C4-2B (cell line): ENCODE measurements around the gene SLC34A1.

ENCODE experiments used
- H3K27ac ChIP-seq: fragments of 450-650 bp; 2 replicates; pipeline ENCODE4 v1.5.1; 2017
- CTCF ChIP-seq: fragments of 450-650 bp; conservative IDR thresholded peaks from 2 replicates; pipeline ENCODE4 v1.5.1; 2017; ENCODE audit warnings: mild to moderate bottlenecking
- ZFX ChIP-seq: fragments of 450-650 bp; IDR thresholded peaks from 2 replicates; pipeline ENCODE4 v1.6.1; 2017

SLC34A1 gene

GRCh38 chr5:177377851-177378776 is 6.1 kb upstream of the SLC34A1 start:
- H3K27ac ChIP-seq: no peak overlapping the region

GRCh38 chr5:177378884-177379883 is 5.0 kb upstream of the SLC34A1 start:
- TF ChIP-seq ZFX (no peak), CTCF (no peak)
- no peak overlapping the region for H3K27ac ChIP-seq

More at GRCh38 chr5:177377851-177378776, 6.1 kb upstream of the SLC34A1 start:
- TF ChIP-seq CTCF (no peak), ZFX (no peak)

- H3K27ac ChIP-seq: no peak overlapping the region
- no peak for TF ChIP-seq CTCF
Observed at GRCh38 chr5:177380805-177381126, 3.5 kb upstream of the SLC34A1 start.

GRCh38 chr5:177382423-177383029 is 1.7 kb upstream of the SLC34A1 start:
- H3K27ac ChIP-seq: no peak overlapping the region
- TF ChIP-seq ZFX: no peak
- TF ChIP-seq CTCF: no peak; the same call in 1 of the 2 replicates

- TF ChIP-seq ZFX (no peak), CTCF (no peak)
- no peak overlapping the region for H3K27ac ChIP-seq
Observed at GRCh38 chr5:177383181-177383580, 1.1 kb upstream of the SLC34A1 start.

GRCh38 chr5:177385720-177386119 is 1.5 kb downstream of the SLC34A1 start:
- TF ChIP-seq ZFX (no peak), CTCF (no peak)
- no peak overlapping the region for H3K27ac ChIP-seq
